Naive thymus-derived CD4-positive, alpha-beta T cell (primary cell): Measurements from ENCODE around the gene KRTAP9-6. TPM values are rescaled to one million over a fixed set of nuclear protein-coding genes. Genes with fewer than 3 reads are reported as not detected.
"Not testable (repeated sequence)": the region's sequence is repeated elsewhere in the genome, so short reads cannot be mapped to it uniquely, and the experiment has no call there.

ENCODE experiments used
- ATAC-seq: fragments of 150-1000 bp; cut with Tn5 transposase; 2 replicates; pipeline ENCODE4 v1.10.0; 2021; ENCODE audit warnings: mild to moderate bottlenecking, moderate library complexity
- CTCF ChIA-PET: fragments of 350-600 bp; sonication (Branson Sonifier 250); formaldehyde crosslinking; loops from one replicate; lab custom pipeline; 2021; ENCODE audit warnings: antibody characterized with exemption; lab: Charles Lee
- POLR2A ChIA-PET: fragments of 350-600 bp; sonication (Branson Sonifier 250); formaldehyde crosslinking; loops from one replicate; lab custom pipeline; 2021; ENCODE audit warnings: antibody characterized with exemption, inconsistent platforms; lab: Charles Lee
- DNase-seq, 9 donors: peaks; one replicate each; pipeline versions ENCODE4 v3.0.0 to v3.0.0-alpha.2; 2020 to 2022; ENCODE audit warnings: mixed read lengths in 1 of 9
- H3K27ac ChIP-seq: one replicate; pipeline ENCODE4 v1.7.0; 2013; ENCODE audit warnings: mild to moderate bottlenecking, low read depth, low read length, moderate library complexity
- H3K27me3 ChIP-seq, 2 donors: one replicate each; pipeline ENCODE4 v1.7.0; 2013; ENCODE audit warnings: low read length in 2 of 2, mild to moderate bottlenecking in 2 of 2, moderate library complexity in 2 of 2; ENCODE audit not compliant: control insufficient read depth in 2 of 2, insufficient read depth in 2 of 2
- H3K36me3 ChIP-seq, 3 experiments: 1 replicate in 2 of 3; 2 replicates in 1 of 3; pipeline ENCODE4 v1.7.0; 2013; ENCODE audit warnings: low read length in 3 of 3, mild to moderate bottlenecking in 3 of 3, moderate library complexity in 1 of 3; ENCODE audit not compliant: insufficient read depth in 3 of 3, control insufficient read depth in 2 of 3
- H3K4me1 ChIP-seq, 2 donors: one replicate each; pipeline ENCODE4 v1.7.0; 2013; ENCODE audit warnings: low read length in 2 of 2, mild to moderate bottlenecking in 2 of 2, moderate library complexity in 1 of 2; ENCODE audit not compliant: control insufficient read depth in 2 of 2, insufficient read depth in 2 of 2
- H3K4me3 ChIP-seq: 2 replicates; pipeline ENCODE4 v1.7.0; 2013; ENCODE audit warnings: mild to moderate bottlenecking, low read length
- H3K9me3 ChIP-seq, 3 experiments: 1 replicate in 2 of 3; 2 replicates in 1 of 3; pipeline ENCODE4 v1.7.0; 2013; ENCODE audit warnings: low read length in 3 of 3; ENCODE audit not compliant: control insufficient read depth in 2 of 3
- H3K27ac Mint-ChIP-seq, 9 donors: one replicate each; pipeline ENCODE4 v1.8.0; 2020 to 2022; ENCODE audit warnings: mixed read lengths in 9 of 9, mild to moderate bottlenecking in 8 of 9, moderate library complexity in 5 of 9, inconsistent platforms in 2 of 9
- H3K27me3 Mint-ChIP-seq, 5 donors: one replicate each; pipeline ENCODE4 v1.8.0; 2021 to 2022; ENCODE audit warnings: mixed read lengths in 5 of 5, mild to moderate bottlenecking in 1 of 5
- H3K36me3 Mint-ChIP-seq, 5 donors: one replicate each; pipeline ENCODE4 v1.8.0; 2020 to 2022; ENCODE audit warnings: mixed read lengths in 5 of 5, mild to moderate bottlenecking in 3 of 5, inconsistent platforms in 1 of 5
- H3K4me1 Mint-ChIP-seq, 7 donors: one replicate each; pipeline ENCODE4 v1.8.0; 2020 to 2022; ENCODE audit warnings: mixed read lengths in 7 of 7, mild to moderate bottlenecking in 3 of 7, inconsistent platforms in 1 of 7
- H3K4me3 Mint-ChIP-seq, 10 donors: one replicate each; pipeline ENCODE4 v1.8.0; 2020 to 2022; ENCODE audit warnings: mild to moderate bottlenecking in 10 of 10, mixed read lengths in 10 of 10, moderate library complexity in 6 of 10, inconsistent platforms in 2 of 10
- H3K9me3 Mint-ChIP-seq, 11 donors: one replicate each; pipeline ENCODE4 v1.8.0; 2020 to 2022; ENCODE audit warnings: mixed read lengths in 11 of 11, mild to moderate bottlenecking in 4 of 11, inconsistent platforms in 1 of 11, moderate library complexity in 1 of 11
- intact Hi-C, 2 donors: fragments of 100-400 bp; cut with micrococcal nuclease; formaldehyde crosslinking; loops; one replicate each; pipeline ENCODE4 v1.15.1; 2023
- polyA plus RNA-seq, 2 donors: library from polyadenylated mRNA; unstranded; fragments of 300-500 nt; fragmentation: Illumina TruSeq; gene quantifications; one replicate each; pipeline ENCODE4 v1.2.3, GENCODE V29; 2021
- total RNA-seq, 6 experiments: library from RNA in 5 of 6; stranded (reverse) in 5 of 6; gene quantifications; 1 replicate in 5 of 6; 2 replicates in 1 of 6; pipeline ENCODE4 v1.2.3 and lab custom pipeline; 2021 to 2026

KRTAP9-6 gene
- total and polyA plus RNA-seq, 7 experiments from 2014 or later, result not detected

DNA sequence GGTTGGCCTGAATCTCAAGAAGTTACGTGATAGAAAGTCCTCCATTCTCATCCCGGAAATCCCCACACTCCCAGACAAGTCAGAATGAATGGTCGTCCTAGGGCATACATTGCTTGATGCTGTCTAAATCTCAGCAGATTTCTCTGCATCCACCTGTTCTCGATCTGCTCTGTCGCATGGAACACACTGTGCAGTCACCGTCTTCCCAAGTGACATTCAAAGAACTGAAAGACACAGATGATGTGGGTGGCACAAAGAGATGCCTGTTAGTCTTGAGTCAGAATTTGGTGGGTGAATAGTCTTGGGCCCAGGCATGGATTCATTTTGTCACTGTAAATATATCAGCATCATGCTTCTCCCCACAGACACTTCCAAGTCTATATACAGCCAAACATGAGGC lies 33.4 kb upstream of the KRTAP9-6 start:
- Mint-ChIP-seq H3K4me3 (no peak overlapping the region), H3K36me3 (no peaks in the 10 kb centered on the region), H3K27me3 (peaks cover 0 to 27% (median 10%) of the 10 kb centered on the region in 5 donors), H3K9me3 (peaks cover 0 to 2% (median 0%) of the 10 kb centered on the region in 11 donors), H3K4me1 (peaks cover 0 to 15% (median 9%) of the 10 kb centered on the region in 7 donors), H3K27ac (no peak overlapping the region)
- Histone ChIP-seq H3K27me3 (no peaks in the 10 kb centered on the region), H3K36me3 (no peaks in the 10 kb centered on the region), H3K9me3 (no peaks in the 10 kb centered on the region), H3K4me1 (no peaks in the 10 kb centered on the region), H3K4me3 (no peak overlapping the region), H3K27ac (no peak overlapping the region)
- intact Hi-C loops, result no loop called here
- POLR2A ChIA-PET, result no interaction called here
- no peak for DNase-seq
- CTCF ChIA-PET, result no interaction called here
- ATAC-seq, result no peak

DNA sequence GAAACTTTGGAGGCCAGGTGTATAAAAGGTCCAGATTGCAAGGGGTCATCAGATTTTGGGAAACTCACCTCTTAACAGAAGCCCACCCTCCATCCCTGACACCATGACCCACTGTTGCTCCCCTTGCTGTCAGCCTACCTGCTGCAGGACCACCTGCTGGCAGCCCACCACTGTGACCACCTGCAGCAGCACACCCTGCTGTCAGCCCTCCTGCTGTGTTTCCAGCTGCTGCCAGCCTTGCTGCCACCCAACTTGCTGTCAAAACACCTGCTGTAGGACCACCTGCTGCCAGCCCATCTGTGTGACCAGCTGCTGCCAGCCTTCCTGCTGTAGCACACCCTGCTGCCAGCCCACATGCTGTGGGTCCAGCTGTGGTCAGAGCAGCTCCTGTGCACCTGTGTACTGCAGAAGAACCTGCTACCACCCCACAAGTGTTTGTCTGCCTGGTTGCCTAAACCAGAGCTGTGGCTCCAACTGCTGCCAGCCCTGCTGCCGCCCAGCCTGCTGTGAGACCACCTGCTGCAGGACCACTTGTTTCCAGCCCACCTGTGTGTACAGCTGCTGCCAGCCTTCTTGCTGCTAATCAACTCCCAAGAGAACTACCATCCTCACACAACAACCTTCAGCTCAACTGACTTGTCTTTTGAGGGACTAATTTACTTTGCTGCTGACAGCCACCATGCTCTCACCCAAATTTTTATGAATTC lies 32.6 kb upstream of the KRTAP9-6 start, which contains the start of gene KRTAP9-3:
Gene KRTAP9-3, plus strand, starts transcription at position 51 of the 707 bp plus-strand sequence. Its CDS starts 53 bp downstream, at position 104.
- H3K27me3 ChIP-seq, POLR2A ChIA-PET, H3K9me3 Mint-ChIP-seq, H3K36me3 ChIP-seq, H3K27ac Mint-ChIP-seq, intact Hi-C loops, H3K4me1 ChIP-seq, ATAC-seq, H3K27ac ChIP-seq, H3K4me3 Mint-ChIP-seq, H3K9me3 ChIP-seq, DNase-seq, H3K4me3 ChIP-seq, CTCF ChIA-PET, H3K36me3 Mint-ChIP-seq: not testable (repeated sequence)
- H3K27me3 Mint-ChIP-seq, result peaks cover 0 to 27% (median 11%) of the 10 kb centered on the region in 5 donors
- peaks cover 0 to 15% (median 9%) of the 10 kb centered on the region in 7 donors for H3K4me1 Mint-ChIP-seq

DNA sequence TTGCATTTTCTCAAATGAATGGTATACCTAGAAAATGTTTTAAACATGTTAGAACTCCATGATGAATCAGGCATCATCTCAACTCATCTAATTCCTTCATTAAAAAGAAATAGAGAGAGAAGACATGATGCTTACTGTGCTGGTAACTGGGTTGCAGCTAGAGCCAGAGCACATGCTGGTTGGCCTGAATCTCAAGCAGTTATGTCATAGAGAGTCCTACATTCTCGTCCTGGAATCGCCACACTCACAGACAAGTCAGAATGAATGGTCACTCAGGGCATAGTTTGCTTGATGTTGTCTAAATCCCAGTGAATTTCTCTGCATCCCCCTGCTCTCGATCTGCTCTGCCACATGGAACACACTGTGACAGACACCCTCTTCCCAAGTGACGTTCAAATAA lies 28.1 kb upstream of the KRTAP9-6 start:
- H3K27ac Mint-ChIP-seq, H3K4me1 Mint-ChIP-seq, H3K36me3 ChIP-seq, H3K27me3 ChIP-seq, intact Hi-C loops, H3K4me1 ChIP-seq, H3K4me3 ChIP-seq, DNase-seq, H3K27ac ChIP-seq, POLR2A ChIA-PET, CTCF ChIA-PET, H3K9me3 ChIP-seq, ATAC-seq, H3K4me3 Mint-ChIP-seq: not testable (repeated sequence)
- H3K27me3 Mint-ChIP-seq, result peaks cover 0 to 22% (median 17%) of the 10 kb centered on the region in 5 donors
- peaks cover 0 to 11% (median 4%) of the 10 kb centered on the region in 5 donors for H3K36me3 Mint-ChIP-seq
- peaks cover 0 to 10% (median 3%) of the 10 kb centered on the region in 11 donors for H3K9me3 Mint-ChIP-seq

DNA sequence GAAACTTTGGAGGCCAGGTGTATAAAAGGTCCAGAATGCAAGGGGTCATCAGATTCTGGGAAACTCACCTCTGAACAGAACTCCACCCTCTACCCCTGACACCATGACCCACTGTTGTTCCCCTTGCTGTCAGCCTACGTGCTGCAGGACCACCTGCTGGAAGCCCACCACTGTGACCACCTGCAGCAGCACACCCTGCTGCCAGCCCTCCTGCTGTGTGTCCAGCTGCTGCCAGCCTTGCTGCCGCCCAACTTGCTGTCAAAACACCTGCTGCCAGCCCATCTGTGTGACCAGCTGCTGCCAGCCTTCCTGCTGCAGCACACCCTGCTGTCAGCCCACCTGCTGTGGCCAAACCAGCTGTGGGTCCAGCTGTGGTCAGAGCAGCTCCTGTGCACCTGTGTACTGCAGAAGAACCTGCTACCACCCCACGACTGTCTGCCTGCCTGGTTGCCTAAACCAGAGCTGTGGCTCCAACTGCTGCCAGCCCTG lies 27.2 kb upstream of the KRTAP9-6 start, which contains the start of gene KRTAP9-8:
Gene KRTAP9-8, plus strand, starts transcription at position 51 of the 489 bp plus-strand sequence. Its CDS starts 53 bp downstream, at position 104.
- DNase-seq, H3K4me1 ChIP-seq, intact Hi-C loops, H3K4me1 Mint-ChIP-seq, H3K27me3 ChIP-seq, CTCF ChIA-PET, H3K4me3 ChIP-seq, H3K36me3 ChIP-seq, H3K4me3 Mint-ChIP-seq, H3K9me3 ChIP-seq, H3K27ac Mint-ChIP-seq, ATAC-seq, POLR2A ChIA-PET, H3K27ac ChIP-seq: not testable (repeated sequence)
- Mint-ChIP-seq H3K9me3 (peaks cover 0 to 14% (median 3%) of the 10 kb centered on the region in 11 donors), H3K27me3 (peaks cover 0 to 24% (median 16%) of the 10 kb centered on the region in 5 donors), H3K36me3 (peaks cover 0 to 11% (median 4%) of the 10 kb centered on the region in 5 donors)

DNA sequence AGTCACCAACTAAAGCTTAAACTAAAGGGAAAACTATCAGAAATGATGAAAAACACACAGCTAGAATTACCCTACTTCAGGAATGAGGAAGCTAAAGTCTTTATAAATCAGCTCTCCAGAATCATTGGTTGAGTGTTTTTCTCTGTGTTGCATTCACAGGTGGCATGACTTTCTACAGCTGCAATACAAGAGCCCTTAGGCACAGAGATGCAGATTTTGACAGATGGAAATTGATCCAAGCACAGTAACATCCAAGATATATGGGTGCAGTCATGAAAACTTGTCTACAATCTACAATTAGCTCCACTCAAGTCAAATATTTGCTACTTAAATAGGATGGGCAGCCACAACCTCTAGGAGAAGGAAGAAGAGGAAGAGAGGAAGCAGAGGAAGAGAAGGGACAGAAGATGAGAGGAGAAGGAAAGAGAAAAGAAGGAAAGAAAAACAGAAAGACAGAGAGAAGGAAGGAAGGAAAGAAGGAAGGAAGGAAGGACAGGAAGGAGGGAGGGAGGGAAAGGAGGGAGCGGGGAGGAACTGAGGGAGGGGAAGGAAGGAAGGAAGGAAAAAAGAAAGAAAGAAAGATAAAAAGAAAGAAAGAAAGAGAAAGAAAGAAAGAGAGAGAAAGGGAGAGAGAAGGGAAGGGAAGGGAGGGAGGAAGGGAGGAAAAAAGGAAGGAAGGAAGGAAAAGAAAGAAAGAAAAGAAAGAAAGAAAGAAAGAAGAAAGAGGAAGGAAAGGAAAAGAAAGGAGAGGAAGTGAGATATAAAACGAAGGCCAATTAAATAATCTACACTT lies 18.0 kb upstream of the KRTAP9-6 start:
- intact Hi-C loops, POLR2A ChIA-PET, H3K4me3 ChIP-seq, H3K27me3 ChIP-seq, H3K36me3 ChIP-seq, ATAC-seq, H3K36me3 Mint-ChIP-seq, H3K4me1 ChIP-seq, CTCF ChIA-PET, H3K4me3 Mint-ChIP-seq, H3K27ac ChIP-seq, H3K9me3 Mint-ChIP-seq, DNase-seq, H3K9me3 ChIP-seq: not testable (repeated sequence)
- Mint-ChIP-seq H3K27ac (peak overlapping the region in 1 of 9 donors; percentile 36), H3K4me1 (peaks cover 0 to 14% (median 6%) of the 10 kb centered on the region in 7 donors), H3K27me3 (peaks cover 0 to 24% (median 6%) of the 10 kb centered on the region in 5 donors)

DNA sequence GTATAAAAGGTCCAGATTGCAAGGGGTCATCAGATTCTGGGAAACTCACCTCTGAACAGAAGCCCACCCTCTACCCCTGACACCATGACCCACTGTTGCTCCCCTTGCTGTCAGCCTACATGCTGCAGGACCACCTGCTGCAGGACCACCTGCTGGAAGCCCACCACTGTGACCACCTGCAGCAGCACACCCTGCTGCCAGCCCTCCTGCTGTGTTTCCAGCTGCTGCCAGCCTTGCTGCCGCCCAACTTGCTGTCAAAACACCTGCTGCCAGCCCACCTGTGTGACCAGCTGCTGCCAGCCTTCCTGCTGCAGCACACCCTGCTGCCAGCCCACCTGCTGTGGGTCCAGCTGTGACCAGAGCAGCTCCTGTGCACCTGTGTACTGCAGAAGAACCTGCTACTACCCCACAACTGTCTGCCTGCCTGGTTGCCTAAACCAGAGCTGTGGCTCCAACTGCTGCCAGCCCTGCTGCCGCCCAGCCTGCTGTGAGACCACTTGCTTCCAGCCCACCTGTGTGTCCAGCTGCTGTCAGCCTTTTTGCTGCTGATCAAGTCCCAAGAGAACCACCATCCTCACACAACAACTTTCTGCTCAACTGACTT lies 15.4 kb upstream of the KRTAP9-6 start, which contains the start of gene KRTAP9-4:
Gene KRTAP9-4, plus strand, starts transcription at position 51 of the 604 bp plus-strand sequence. Its CDS starts 34 bp downstream, at position 85.
- H3K27me3 ChIP-seq, H3K36me3 Mint-ChIP-seq, H3K9me3 Mint-ChIP-seq, H3K4me1 ChIP-seq, DNase-seq, H3K4me3 ChIP-seq, POLR2A ChIA-PET, H3K9me3 ChIP-seq, intact Hi-C loops, H3K36me3 ChIP-seq, H3K4me3 Mint-ChIP-seq, ATAC-seq, H3K27ac ChIP-seq, CTCF ChIA-PET: not testable (repeated sequence)
- Mint-ChIP-seq H3K4me1 (peaks cover 0 to 21% (median 9%) of the 10 kb centered on the region in 7 donors), H3K27ac (peak within 1 kb of the TSS in 1 of 9 donors; percentile 58), H3K27me3 (peaks cover 0 to 24% (median 7%) of the 10 kb centered on the region in 5 donors)
